Measurements from ENCODE around the gene WNT10A. TPM values are rescaled to one million over a fixed set of nuclear protein-coding genes. Genes with fewer than 3 reads are reported as not detected.
A peak's percentile ranks its signal among the peaks of the same experiment; 100 is the strongest.
"Not testable (repeated sequence)": the region's sequence is repeated elsewhere in the genome, so short reads cannot be mapped to it uniquely, and the experiment has no call there.

Gene WNT10A
- total RNA-seq, 6 experiments from 2014 or later, result not detected

DNA sequence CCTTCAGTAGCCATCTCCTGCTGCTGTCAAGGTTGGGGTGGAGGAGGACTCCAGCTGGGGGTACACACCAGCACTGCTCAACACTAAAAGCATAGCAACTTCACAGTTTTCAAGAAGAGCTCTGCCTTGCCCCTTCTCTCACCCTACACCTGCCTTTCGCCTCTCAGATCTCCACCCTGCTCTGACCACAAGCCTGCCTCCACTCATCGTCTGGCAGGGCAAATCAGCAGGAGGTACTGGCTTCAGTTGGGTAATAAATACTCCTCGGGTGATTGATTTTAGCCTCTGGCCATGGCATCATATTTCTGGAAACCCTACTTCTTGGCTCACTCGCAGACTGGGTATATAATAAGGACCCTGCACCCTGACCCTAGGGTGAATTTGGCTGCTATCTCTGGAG, 46.0 kb upstream of the WNT10A start:
- Mint-ChIP-seq H3K27ac (no peak overlapping the region), H3K9me3 (peaks cover 13% of the 10 kb centered on the region), H3K4me1 (ENCODE audit: low read depth) (peaks cover 29% of the 10 kb centered on the region), H3K36me3 (ENCODE audit: low read depth) (no peaks in the 10 kb centered on the region), H3K27me3 (ENCODE audit: insufficient read depth) (peaks cover 37% of the 10 kb centered on the region), H3K4me3 (no peak overlapping the region)
- DNase-seq, result no peak
- TF ChIP-seq CTCF (IDR thresholded peaks at IDR 0.05), result no peak

GRCh38 chr2:218837495-218837894, 43.2 kb upstream of the WNT10A start:
- TF ChIP-seq CTCF (IDR thresholded peaks at IDR 0.05), result no peak
- H3K27me3 Mint-ChIP-seq (ENCODE audit: insufficient read depth), result peaks cover 36% of the 10 kb centered on the region
- no peak for DNase-seq
- H3K27ac Mint-ChIP-seq, result no peak overlapping the region
- no peaks in the 10 kb centered on the region for H3K36me3 Mint-ChIP-seq (ENCODE audit: low read depth)
- no peak overlapping the region for H3K4me3 Mint-ChIP-seq
- peaks cover 13% of the 10 kb centered on the region for H3K9me3 Mint-ChIP-seq
- peaks cover 26% of the 10 kb centered on the region for H3K4me1 Mint-ChIP-seq (ENCODE audit: low read depth)

DNA sequence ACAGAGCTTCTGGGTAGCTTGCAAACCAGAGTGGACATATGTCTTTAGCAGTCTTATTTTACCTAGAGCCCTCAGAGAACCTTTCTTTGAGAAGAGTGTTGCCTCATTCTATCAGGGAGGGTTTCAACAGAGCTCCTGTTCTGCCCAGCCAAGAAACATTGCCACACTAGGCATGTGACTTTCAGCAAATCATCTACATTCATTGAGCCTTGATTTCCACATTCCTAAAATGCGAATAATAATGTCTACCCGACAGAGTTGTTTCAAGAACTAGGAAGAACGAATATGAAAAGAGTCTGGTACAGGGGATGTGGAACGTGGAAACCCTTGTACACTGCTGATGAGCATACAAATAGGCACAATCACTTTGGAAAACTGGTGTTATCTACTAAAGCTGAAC, 41.2 kb upstream of the WNT10A start:
- H3K27ac Mint-ChIP-seq, result peak overlapping the region; percentile 7; the same call in 1 of the 2 replicates
- H3K27me3 Mint-ChIP-seq (ENCODE audit: insufficient read depth), result peaks cover 28% of the 10 kb centered on the region
- DNase-seq, result peak; percentile 24

DNA sequence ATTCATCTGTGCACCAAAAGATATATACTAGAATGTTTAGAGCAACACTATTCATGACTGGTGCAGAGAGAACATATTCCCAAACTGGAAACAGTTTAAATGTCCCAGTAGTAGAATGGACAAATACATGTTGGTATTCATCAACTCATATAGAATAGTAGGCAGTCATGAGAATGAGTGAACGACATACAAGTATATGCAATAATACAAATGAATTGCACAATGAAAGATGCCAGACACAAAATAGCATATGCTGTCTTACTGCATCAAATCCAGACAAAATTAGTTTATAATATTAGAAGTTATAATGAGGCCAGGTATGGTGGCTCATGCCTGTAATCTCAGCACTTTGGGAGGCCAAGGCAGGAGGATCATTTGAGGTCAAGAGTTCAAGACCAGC, 40.8 kb upstream of the WNT10A start:
- Mint-ChIP-seq H3K4me1 (ENCODE audit: low read depth) (peaks cover 14% of the 10 kb centered on the region), H3K27ac (no peak overlapping the region), H3K27me3 (ENCODE audit: insufficient read depth) (peaks cover 25% of the 10 kb centered on the region), H3K9me3 (peaks cover 13% of the 10 kb centered on the region), H3K4me3 (no peak overlapping the region), H3K36me3 (ENCODE audit: low read depth) (no peaks in the 10 kb centered on the region)
- no peak for DNase-seq
- TF ChIP-seq CTCF (IDR thresholded peaks at IDR 0.05), result no peak

More for the DNA sequence above, 41.2 kb upstream of the WNT10A start:
- Mint-ChIP-seq H3K9me3 (peaks cover 13% of the 10 kb centered on the region), H3K4me1 (ENCODE audit: low read depth) (peaks cover 14% of the 10 kb centered on the region), H3K4me3 (no peak overlapping the region), H3K36me3 (ENCODE audit: low read depth) (no peaks in the 10 kb centered on the region)
- no peak for TF ChIP-seq CTCF (IDR thresholded peaks at IDR 0.05)

DNA sequence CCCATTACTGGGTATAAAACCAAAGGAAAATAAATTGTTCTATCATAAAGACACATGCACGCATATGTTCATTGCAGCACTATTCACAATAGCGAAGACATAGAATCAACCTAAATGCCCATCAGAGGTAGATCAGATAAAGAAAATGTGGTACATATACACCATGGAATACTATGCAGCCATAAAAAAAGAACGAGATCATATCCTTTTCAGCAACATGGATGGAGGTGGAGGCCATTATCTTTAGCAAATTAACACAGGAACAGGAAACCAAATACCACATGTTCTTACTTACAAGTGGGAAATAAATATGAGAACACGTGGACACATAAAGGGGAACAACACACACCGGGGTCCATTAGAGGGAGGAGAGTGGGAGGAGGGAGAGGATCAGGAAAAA, 36.3 kb upstream of the WNT10A start:
- not testable (repeated sequence) for H3K27me3 Mint-ChIP-seq (ENCODE audit: insufficient read depth); DNase-seq

GRCh38 chr2:218846963-218847362, 33.7 kb upstream of the WNT10A start:
- not testable (repeated sequence) for H3K4me3 Mint-ChIP-seq; H3K4me1 Mint-ChIP-seq (ENCODE audit: low read depth); H3K27ac Mint-ChIP-seq; H3K9me3 Mint-ChIP-seq; H3K27me3 Mint-ChIP-seq (ENCODE audit: insufficient read depth); DNase-seq; H3K36me3 Mint-ChIP-seq (ENCODE audit: low read depth)

More for the DNA sequence above, 36.3 kb upstream of the WNT10A start:
- H3K36me3 Mint-ChIP-seq (ENCODE audit: low read depth); H3K4me3 Mint-ChIP-seq; H3K9me3 Mint-ChIP-seq; H3K4me1 Mint-ChIP-seq (ENCODE audit: low read depth); H3K27ac Mint-ChIP-seq: not testable (repeated sequence)

DNA sequence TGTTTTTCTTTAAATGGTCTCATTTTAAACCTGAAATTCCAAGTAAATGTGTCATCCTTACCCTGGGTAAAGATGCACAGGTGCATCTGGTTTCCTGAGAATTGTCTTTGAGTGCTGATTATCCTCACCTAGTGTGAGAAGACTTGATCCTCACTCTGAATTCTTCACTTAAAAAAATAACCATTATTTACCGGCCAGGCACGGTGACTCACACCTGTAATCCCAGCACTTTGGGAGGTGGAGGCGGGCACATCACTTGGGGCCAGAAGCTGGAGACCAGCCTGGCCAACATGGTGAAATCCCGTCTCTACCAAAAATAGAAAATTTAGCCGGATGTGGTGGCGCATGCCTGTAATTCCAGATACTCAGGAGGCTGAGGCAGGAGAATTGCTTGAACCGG, 30.9 kb upstream of the WNT10A start:
- H3K36me3 Mint-ChIP-seq (ENCODE audit: low read depth), result no peaks in the 10 kb centered on the region
- peak; percentile 9 for DNase-seq
- peaks cover 16% of the 10 kb centered on the region for H3K4me1 Mint-ChIP-seq (ENCODE audit: low read depth)
- no peaks in the 10 kb centered on the region for H3K9me3 Mint-ChIP-seq
- H3K4me3 Mint-ChIP-seq, result no peak overlapping the region
- H3K27me3 Mint-ChIP-seq (ENCODE audit: insufficient read depth), result peaks cover 16% of the 10 kb centered on the region
- no peak for TF ChIP-seq CTCF (IDR thresholded peaks at IDR 0.05)
- no peak overlapping the region for H3K27ac Mint-ChIP-seq
